H9 (cell line): Measurements from ENCODE around the gene GPR68. TPM values are rescaled to one million over a fixed set of nuclear protein-coding genes. Genes with fewer than 3 reads are reported as not detected.

ENCODE experiments used
- DNase-seq: peaks from one replicate; pipeline ENCODE4 v3.0.0-alpha.2; 2017
- H2AFZ ChIP-seq: one replicate; pipeline ENCODE4 v1.6.1; 2013; ENCODE audit warnings: mild to moderate bottlenecking, low read length, control low read depth, moderate library complexity
- H2AK5ac ChIP-seq: 2 replicates; pipeline ENCODE4 v1.6.1; 2013; ENCODE audit warnings: low read length, control low read depth, mixed read lengths; ENCODE audit not compliant: insufficient read length
- H2BK120ac ChIP-seq: one replicate; pipeline ENCODE4 v1.6.1; 2013; ENCODE audit warnings: low read depth, mild to moderate bottlenecking, low read length, control low read depth, inconsistent platforms; ENCODE audit not compliant: poor library complexity, severe bottlenecking
- H2BK12ac ChIP-seq: 2 replicates; pipeline ENCODE4 v1.6.1; 2013; ENCODE audit warnings: low read length, control low read depth, mixed read lengths, low read depth; ENCODE audit not compliant: insufficient read length
- H2BK15ac ChIP-seq: 2 replicates; pipeline ENCODE4 v1.6.1; 2013; ENCODE audit warnings: low read depth, low read length, control low read depth
- H2BK20ac ChIP-seq: one replicate; pipeline ENCODE4 v1.6.1; 2013; ENCODE audit warnings: low read depth, mild to moderate bottlenecking, low read length, control low read depth, inconsistent platforms; ENCODE audit not compliant: poor library complexity, severe bottlenecking
- H2BK5ac ChIP-seq: 2 replicates; pipeline ENCODE4 v1.6.1; 2013; ENCODE audit warnings: low read length, control low read depth, mixed read lengths; ENCODE audit not compliant: insufficient read length
- H3K14ac ChIP-seq: 2 replicates; pipeline ENCODE4 v1.6.1; 2013; ENCODE audit warnings: low read length, control low read depth; ENCODE audit not compliant: insufficient read depth
- H3K18ac ChIP-seq: 2 replicates; pipeline ENCODE4 v1.6.1; 2013; ENCODE audit warnings: low read depth, mild to moderate bottlenecking, mixed read lengths, low read length, control low read depth; ENCODE audit not compliant: insufficient read length
- H3K23ac ChIP-seq: 2 replicates; pipeline ENCODE4 v1.6.1; 2013; ENCODE audit warnings: low read length, control low read depth, mixed read lengths, low read depth; ENCODE audit not compliant: insufficient read length
- H3K23me2 ChIP-seq: 2 replicates; pipeline ENCODE4 v1.6.1; 2013; ENCODE audit warnings: low read depth, mild to moderate bottlenecking, mixed read lengths, low read length, control low read depth; ENCODE audit not compliant: insufficient read length, poor library complexity, severe bottlenecking
- H3K27ac ChIP-seq: 2 replicates; pipeline ENCODE4 v1.5.1; 2013; ENCODE audit warnings: low read length, control low read depth, mixed read lengths, low read depth; ENCODE audit not compliant: insufficient read length
- H3K27me3 ChIP-seq: 2 replicates; pipeline ENCODE4 v1.6.1; 2013; ENCODE audit warnings: low read length, control low read depth, inconsistent platforms; ENCODE audit not compliant: insufficient read depth
- H3K4ac ChIP-seq: 2 replicates; pipeline ENCODE4 v1.6.1; 2013; ENCODE audit warnings: low read depth, mild to moderate bottlenecking, control low read depth, inconsistent platforms, low read length, moderate library complexity
- H3K4me1 ChIP-seq: 2 replicates; pipeline ENCODE4 v1.6.1; 2013; ENCODE audit warnings: low read length, control low read depth, inconsistent platforms; ENCODE audit not compliant: insufficient read depth
- H3K4me2 ChIP-seq: 2 replicates; pipeline ENCODE4 v1.6.1; 2013; ENCODE audit warnings: low read length, control low read depth, mixed read lengths; ENCODE audit not compliant: insufficient read length, insufficient read depth
- H3K56ac ChIP-seq: 2 replicates; pipeline ENCODE4 v1.6.1; 2013; ENCODE audit warnings: low read depth, mild to moderate bottlenecking, mixed read lengths, low read length, control low read depth; ENCODE audit not compliant: insufficient read length
- H3K79me1 ChIP-seq: 2 replicates; pipeline ENCODE4 v1.6.1; 2013; ENCODE audit warnings: low read depth, mild to moderate bottlenecking, moderate library complexity, low read length, control low read depth, inconsistent platforms; ENCODE audit not compliant: insufficient read depth, poor library complexity, severe bottlenecking
- H3K79me2 ChIP-seq: 2 replicates; pipeline ENCODE4 v1.6.1; 2013; ENCODE audit warnings: low read length, control low read depth, inconsistent platforms; ENCODE audit not compliant: insufficient read depth
- H3K9ac ChIP-seq: 2 replicates; pipeline ENCODE4 v1.6.1; 2013; ENCODE audit warnings: low read length, control low read depth, mixed read lengths; ENCODE audit not compliant: insufficient read length; ENCODE audit errors: extremely low read depth
- H3K9me3 ChIP-seq: one replicate; pipeline ENCODE4 v1.6.1; 2013; ENCODE audit warnings: low read depth, low read length, inconsistent platforms; ENCODE audit not compliant: control insufficient read depth
- H3T11ph ChIP-seq: one replicate; pipeline ENCODE4 v1.6.1; 2013; ENCODE audit warnings: mild to moderate bottlenecking, low read length, control low read depth, inconsistent platforms
- H4K20me1 ChIP-seq: one replicate; pipeline ENCODE4 v1.6.1; 2013; ENCODE audit not compliant: control insufficient read depth, insufficient read length, insufficient read depth
- H4K5ac ChIP-seq: 2 replicates; pipeline ENCODE4 v1.6.1; 2013; ENCODE audit warnings: low read depth, mild to moderate bottlenecking, mixed read lengths, low read length, control low read depth; ENCODE audit not compliant: insufficient read length
- H4K8ac ChIP-seq: replicated peaks from 2 replicates; pipeline ENCODE4 v1.6.1; 2013; ENCODE audit warnings: low read length, control low read depth, mixed read lengths, low read depth; ENCODE audit not compliant: insufficient read length
- H4K91ac ChIP-seq: 2 replicates; pipeline ENCODE4 v1.6.1; 2013; ENCODE audit warnings: low read depth, mild to moderate bottlenecking, moderate library complexity, mixed read lengths, low read length, control low read depth; ENCODE audit not compliant: insufficient read length
- H3K27ac Mint-ChIP-seq, 3 experiments: 2 replicates in 2 of 3; 3 replicates in 1 of 3; pipeline ENCODE4 v1.8.0; 2020 to 2021; ENCODE audit warnings: mixed read lengths in 3 of 3, mild to moderate bottlenecking in 1 of 3, moderate library complexity in 1 of 3
- H3K27me3 Mint-ChIP-seq: 2 replicates; pipeline ENCODE4 v1.8.0; 2021; ENCODE audit warnings: low read depth, mild to moderate bottlenecking, moderate library complexity, mixed read lengths
- H3K36me3 Mint-ChIP-seq, 3 experiments: 2 replicates in 2 of 3; 3 replicates in 1 of 3; pipeline ENCODE4 v1.8.0; 2020 to 2021; ENCODE audit warnings: low read depth in 3 of 3, mixed read lengths in 3 of 3; ENCODE audit not compliant: insufficient read depth in 1 of 3
- H3K4me1 Mint-ChIP-seq, 2 experiments: 2 replicates each; pipeline ENCODE4 v1.8.0; 2020; ENCODE audit warnings: mixed read lengths in 2 of 2
- H3K4me3 Mint-ChIP-seq, 2 experiments: 2 replicates in 1 of 2; 3 replicates in 1 of 2; pipeline ENCODE4 v1.8.0; 2020 to 2021; ENCODE audit warnings: mild to moderate bottlenecking in 2 of 2, mixed read lengths in 2 of 2, moderate library complexity in 1 of 2
- H3K9me3 Mint-ChIP-seq, 2 experiments: 2 replicates in 1 of 2; 3 replicates in 1 of 2; pipeline ENCODE4 v1.8.0; 2020; ENCODE audit warnings: mild to moderate bottlenecking in 2 of 2, mixed read lengths in 2 of 2, moderate library complexity in 1 of 2
- WGBS: extraction: QIAGEN DNeasy Blood & Tissue Kit; methylation state at CpG from one replicate; pipeline ENCODE4 v1.1.7; 2013; ENCODE audit warnings: missing lambda C conversion rate, low lambda C conversion rate, mixed read lengths; ENCODE audit not compliant: insufficient read length; ENCODE audit errors: extremely low coverage; 5-methylcytosine and 5-hydroxymethylcytosine counted together
- total RNA-seq: library from RNA; stranded (reverse); gene quantifications from 2 replicates; pipeline ENCODE4 v1.2.1, GENCODE V29; 2021
- TF ChIP-seq, protein P1 (sequence below): fragments of 200-600 bp; sonication (generic); conservative IDR thresholded peaks from 3 replicates; pipeline ENCODE4 v1.8.0; 2021; ENCODE audit warnings: antibody characterized with exemption, mild to moderate bottlenecking

Gene GPR68
- total RNA-seq, 1 experiment from 2014 or later = 0.33 TPM

DNA sequence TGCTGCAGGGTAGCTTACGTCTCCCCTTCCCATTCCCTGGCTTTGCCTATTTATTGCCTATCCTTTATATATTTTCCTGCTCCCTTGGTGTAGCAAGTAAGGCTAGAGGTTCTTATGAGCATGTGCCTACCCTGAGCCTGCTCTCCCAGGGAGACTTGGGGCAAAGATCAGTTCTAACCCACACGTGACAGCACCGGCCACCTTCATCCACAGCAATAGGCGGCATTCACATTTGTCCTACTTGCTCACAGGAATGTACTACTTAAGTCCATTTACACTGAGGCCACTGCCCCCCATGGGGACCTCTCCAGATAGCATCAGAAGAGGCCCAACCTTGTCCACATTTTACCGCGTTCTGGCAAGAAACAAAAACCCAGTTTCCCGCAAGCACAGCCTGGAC, 8.7 kb downstream of the GPR68 start:
- TF ChIP-seq, protein P1, sequence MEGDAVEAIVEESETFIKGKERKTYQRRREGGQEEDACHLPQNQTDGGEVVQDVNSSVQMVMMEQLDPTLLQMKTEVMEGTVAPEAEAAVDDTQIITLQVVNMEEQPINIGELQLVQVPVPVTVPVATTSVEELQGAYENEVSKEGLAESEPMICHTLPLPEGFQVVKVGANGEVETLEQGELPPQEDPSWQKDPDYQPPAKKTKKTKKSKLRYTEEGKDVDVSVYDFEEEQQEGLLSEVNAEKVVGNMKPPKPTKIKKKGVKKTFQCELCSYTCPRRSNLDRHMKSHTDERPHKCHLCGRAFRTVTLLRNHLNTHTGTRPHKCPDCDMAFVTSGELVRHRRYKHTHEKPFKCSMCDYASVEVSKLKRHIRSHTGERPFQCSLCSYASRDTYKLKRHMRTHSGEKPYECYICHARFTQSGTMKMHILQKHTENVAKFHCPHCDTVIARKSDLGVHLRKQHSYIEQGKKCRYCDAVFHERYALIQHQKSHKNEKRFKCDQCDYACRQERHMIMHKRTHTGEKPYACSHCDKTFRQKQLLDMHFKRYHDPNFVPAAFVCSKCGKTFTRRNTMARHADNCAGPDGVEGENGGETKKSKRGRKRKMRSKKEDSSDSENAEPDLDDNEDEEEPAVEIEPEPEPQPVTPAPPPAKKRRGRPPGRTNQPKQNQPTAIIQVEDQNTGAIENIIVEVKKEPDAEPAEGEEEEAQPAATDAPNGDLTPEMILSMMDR = no peak
- H2BK15ac ChIP-seq = no peak overlapping the region
- no peak overlapping the region for H2BK12ac ChIP-seq
- no peak overlapping the region for H2BK120ac ChIP-seq
- no peak overlapping the region for H3K9ac ChIP-seq
- H2AFZ ChIP-seq = no peak overlapping the region
- Mint-ChIP-seq H3K27ac (peak overlapping the region in 1 of 3 experiments; percentile 59; a peak in 1 of 7 replicates), H3K4me3 (no peak overlapping the region), H3K27me3 (peaks cover 22% of the 10 kb centered on the region), H3K4me1 (peaks cover 2 to 10% of the 10 kb centered on the region in 2 experiments; a peak in 1 of 4 replicates), H3K36me3 (peaks cover 5 to 9% (median 5%) of the 10 kb centered on the region in 3 experiments; a peak in 6 of 7 replicates), H3K9me3 (peaks cover 5 to 9% of the 10 kb centered on the region in 2 experiments; a peak in 3 of 5 replicates)
- H3K23me2 ChIP-seq = no peaks in the 10 kb centered on the region
- H3K4me2 ChIP-seq = no peak overlapping the region
- no peak overlapping the region for H3K14ac ChIP-seq
- H4K91ac ChIP-seq = no peak overlapping the region
- H3K79me1 ChIP-seq = no peaks in the 10 kb centered on the region
- DNase-seq = no peak
- no peak overlapping the region for H4K5ac ChIP-seq
- no peaks in the 10 kb centered on the region for H3K4me1 ChIP-seq
- H3K27me3 ChIP-seq = no peaks in the 10 kb centered on the region
- H2BK5ac ChIP-seq = no peak overlapping the region
- H3K27ac ChIP-seq = no peak overlapping the region
- no peak overlapping the region for H4K8ac ChIP-seq
- no peak overlapping the region for H3K56ac ChIP-seq
- H2AK5ac ChIP-seq = no peak overlapping the region
- H3K23ac ChIP-seq = no peak overlapping the region
- no peak overlapping the region for H3K4ac ChIP-seq
- no peaks in the 10 kb centered on the region for H4K20me1 ChIP-seq
- H3K9me3 ChIP-seq = no peaks in the 10 kb centered on the region
- H3T11ph ChIP-seq = no peak overlapping the region
- H2BK20ac ChIP-seq = no peak overlapping the region
- WGBS = no CpG with 5 or more reads among the region's 7 CpGs
- no peak overlapping the region for H3K18ac ChIP-seq
- no peaks in the 10 kb centered on the region for H3K79me2 ChIP-seq
